HG02610 (cell line): ENCODE measurements around the gene STIM2.
"Not testable (repeated sequence)": the region's sequence is repeated elsewhere in the genome, so short reads cannot be mapped to it uniquely, and the experiment has no call there.

Experiments
- ATAC-seq: cut with Tn5 transposase; IDR thresholded peaks from one replicate; pipeline ENCODE4 v1.9.1; 2021; ENCODE audit warnings: mild to moderate bottlenecking, moderate library complexity; ENCODE audit not compliant: unreplicated experiment

The STIM2 gene

DNA sequence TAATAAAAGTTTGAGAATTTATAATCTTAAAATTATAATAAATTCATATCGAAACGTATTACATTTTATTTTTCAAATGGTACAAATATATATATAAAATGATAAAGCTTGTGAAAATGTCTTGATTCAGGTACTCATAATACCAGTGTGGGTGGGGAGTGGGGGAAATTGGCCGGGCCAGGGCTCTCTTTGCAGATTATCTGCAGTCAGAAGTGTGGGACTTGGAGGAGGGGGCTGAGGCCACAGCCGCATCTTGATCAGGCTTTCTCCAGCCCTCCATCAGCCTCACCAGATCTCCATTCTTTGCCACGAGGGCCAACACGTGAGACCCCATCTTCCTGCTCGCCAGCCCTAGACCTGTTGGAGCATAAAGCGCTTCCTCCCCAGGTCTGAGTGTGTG, 86.7 kb downstream of the STIM2 start:
- no peak for ATAC-seq

GRCh38 chr4:26950446-26950845, 89.8 kb downstream of the STIM2 start:
- no peak for ATAC-seq

- ATAC-seq, result no peak
Observed at GRCh38 chr4:26952891-26953290, 92.2 kb downstream of the STIM2 start.

GRCh38 chr4:26953366-26953765, 92.7 kb downstream of the STIM2 start:
- ATAC-seq, result no peak

GRCh38 chr4:26953770-26954423, 93.3 kb downstream of the STIM2 start:
- no peak for ATAC-seq

GRCh38 chr4:26955241-26955640, 94.6 kb downstream of the STIM2 start:
- ATAC-seq, result no peak

DNA sequence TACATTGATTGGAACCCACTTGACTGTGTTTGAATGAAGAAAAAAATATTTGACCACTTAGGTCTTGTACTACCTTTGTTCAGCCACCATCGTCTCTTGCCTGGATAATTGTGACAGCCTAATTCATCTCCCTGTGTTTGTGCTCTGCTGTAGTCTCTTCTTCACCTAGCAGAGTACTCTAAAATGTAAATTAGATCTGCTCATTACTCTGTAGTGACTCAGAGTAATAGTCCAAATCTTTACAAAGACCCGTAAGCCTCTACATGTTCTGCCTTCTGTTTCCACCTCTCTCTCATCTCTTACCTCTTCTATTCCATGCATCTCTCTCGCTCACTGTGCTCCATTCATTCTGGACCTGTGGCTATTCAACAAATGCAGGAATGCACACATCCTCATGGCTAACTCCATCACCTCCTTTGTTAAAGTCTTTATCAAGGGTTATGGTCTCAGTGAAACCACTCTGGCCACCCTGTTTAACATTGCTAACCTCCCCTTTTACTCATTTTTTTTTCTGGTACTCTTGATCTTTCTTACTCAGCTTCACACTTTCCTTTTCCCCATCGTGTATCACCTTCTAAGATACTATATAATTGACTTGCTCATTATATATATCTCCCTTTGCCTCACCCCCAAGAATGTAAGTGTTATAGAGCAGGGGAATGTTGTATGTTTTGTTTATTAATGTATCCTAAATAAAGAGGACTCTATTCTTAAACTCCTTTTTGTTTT, 98.4 kb downstream of the STIM2 start:
- ATAC-seq, result peak; percentile 78

DNA sequence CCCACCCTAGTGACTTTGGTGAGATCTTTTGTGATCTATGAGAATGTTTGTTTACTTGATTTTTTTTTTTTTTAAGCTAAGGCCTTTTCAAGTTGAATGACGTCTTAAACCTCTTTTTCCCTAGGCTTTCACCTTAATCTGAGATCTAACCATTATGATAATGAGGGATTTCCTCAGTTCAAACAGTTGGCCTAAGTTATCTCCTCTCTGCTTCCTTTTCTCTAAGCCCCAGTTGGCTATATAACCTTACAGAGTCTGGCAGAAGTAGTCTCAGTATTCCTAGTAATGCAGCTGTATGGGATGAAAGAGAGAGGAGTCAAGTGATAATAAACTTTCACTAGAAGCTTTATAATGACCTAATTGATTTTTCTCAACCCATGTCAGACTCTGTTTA, 99.0 kb downstream of the STIM2 start:
- no peak for ATAC-seq

DNA sequence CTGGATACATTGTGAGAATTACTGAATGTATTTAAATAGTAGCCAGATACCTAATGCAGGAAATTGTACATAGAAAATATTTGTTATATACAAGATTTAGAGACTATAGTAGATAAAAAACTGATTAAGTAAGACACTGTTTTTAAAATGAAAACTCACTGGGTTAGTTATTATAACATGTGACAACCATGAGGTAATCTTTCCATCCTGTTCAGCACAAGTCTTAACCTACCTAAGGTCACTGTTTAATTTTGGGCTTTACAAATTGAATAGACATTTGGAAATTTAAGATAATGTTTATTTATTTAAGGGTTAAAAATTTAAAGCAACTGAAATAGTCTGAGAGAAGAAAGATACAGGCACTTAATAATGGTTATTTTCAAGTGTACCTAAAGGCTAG, 102.1 kb downstream of the STIM2 start:
- no peak for ATAC-seq

GRCh38 chr4:26964512-26964911, 103.9 kb downstream of the STIM2 start:
- no peak for ATAC-seq

DNA sequence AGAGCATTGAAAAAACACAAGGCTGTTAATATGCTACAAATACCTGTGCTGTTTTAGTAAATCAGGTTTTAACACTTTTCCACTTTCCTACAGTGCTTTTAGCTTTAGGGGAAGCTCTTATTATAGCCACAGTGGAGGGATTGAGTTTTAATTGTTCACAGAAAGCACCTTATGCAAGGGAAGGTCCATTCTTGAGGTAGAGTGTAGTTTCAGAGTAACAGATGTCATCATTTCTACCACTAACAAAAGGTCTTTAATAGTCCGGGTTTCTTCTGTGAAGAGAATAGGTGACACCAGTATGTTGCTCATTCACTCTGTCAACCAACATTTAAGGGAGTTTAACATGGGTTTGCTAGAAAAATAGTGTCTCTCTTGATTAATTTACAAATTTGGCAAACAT, 104.4 kb downstream of the STIM2 start:
- ATAC-seq, result peak; percentile 53

- not testable (repeated sequence) for ATAC-seq
Observed at GRCh38 chr4:26975464-26976181, 115.0 kb downstream of the STIM2 start.

DNA sequence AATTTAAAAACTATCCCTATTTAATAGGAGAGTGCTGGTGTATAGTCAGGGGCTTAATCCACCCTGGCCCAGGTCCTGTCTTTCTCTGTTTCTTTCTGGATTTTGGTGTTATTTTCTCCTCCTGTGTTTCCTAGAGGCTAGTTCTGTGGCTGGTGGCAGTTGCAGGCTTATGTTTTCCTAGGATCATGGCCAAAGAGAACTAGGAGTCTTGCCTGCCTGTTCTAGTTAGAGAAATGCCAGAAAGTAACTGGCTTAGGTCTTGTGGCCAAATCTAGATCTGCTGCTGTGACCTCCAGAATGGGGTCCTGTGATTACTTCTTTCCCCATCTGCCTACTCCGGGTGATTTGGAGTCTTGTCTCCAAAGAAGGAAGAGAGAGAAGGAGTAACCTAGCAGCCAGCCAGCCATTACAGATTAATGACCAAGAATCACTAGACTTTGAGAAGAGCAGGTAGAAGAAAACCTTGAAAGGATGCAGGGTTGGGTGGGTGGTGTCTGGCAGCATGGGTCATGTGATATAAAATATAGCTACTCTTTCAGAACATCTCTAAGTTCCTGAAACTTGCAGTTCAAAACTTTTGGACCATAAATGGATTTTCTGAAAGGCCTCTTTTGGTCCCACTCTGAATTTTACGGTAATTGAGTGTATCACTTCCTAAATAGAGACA, 117.9 kb downstream of the STIM2 start:
- ATAC-seq, result no peak

DNA sequence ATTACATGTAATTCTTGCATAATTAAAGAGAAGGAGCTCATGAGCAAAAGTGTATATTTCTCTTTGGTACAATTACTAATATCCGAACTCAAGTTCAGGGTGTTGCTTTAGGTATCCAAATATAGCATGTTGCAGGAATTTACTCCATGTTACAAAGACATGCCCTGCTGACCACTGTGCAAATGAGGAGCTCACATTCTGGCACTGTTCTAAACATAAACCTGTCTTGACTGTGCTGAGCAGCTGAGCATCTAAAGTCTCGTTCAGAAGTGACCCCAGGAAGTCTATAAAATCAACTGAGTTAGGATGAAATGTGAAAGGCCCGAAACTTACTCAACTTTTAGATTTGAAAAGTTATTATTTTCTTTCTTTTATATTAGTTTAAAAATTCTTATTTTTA, 124.3 kb downstream of the STIM2 start:
- no peak for ATAC-seq

GRCh38 chr4:26985873-26986272, 125.2 kb downstream of the STIM2 start:
- ATAC-seq, result peak; percentile 72

DNA sequence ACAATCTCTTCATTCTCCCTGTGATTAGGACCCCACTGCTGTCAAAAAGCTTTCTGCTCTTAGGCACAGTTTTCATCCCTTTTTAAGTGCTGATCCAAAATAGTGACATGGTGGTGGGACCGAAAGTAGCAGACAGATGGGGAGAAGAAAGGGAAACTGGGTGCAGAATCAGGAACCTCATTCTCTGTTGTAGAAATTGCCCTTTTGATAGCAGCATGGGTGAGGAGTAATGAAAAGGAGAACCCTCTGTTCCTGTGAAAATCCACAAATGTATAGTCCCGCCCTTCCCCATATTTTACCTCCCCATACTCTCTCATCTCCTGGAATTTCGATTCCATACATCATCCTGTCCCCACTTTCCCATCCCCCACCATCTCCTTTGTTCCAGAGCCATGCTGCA, 126.5 kb downstream of the STIM2 start:
- ATAC-seq, result no peak

- no peak for ATAC-seq
Observed at GRCh38 chr4:26991057-26991456, 130.4 kb downstream of the STIM2 start.

DNA sequence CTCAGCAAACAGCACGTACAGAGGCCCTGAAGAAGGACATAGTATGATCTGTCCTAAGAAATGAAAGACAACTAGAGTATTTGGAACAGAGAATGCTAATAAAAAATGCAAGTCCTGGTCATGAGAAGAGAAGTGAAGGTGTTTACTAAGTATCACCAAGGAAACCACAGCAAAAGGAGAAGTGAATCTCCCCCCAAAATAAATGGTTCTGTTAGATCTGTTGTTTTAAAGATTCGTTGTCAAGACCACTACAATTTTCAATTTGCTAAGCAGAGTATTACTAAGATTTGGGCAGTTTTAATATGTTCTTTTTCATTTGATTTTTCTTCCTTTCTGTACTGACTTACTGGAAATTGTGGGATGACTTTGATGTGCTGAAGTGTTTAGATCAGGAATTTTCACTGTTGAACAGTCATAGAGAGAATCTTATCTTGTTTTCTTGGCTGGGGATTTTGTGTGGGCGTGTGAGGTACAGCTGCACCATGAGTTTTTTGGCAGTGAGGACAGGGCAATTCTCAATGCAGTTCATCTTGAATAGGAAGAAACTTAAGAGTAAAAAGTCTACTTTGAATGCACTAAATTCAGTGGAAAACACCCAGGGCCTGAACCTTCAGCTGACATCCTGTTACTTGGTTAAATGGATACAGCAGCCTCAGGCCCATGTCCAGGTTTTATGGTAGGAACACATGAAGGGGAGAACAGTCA, 132.2 kb downstream of the STIM2 start:
- ATAC-seq, result peak; percentile 94

- ATAC-seq, result no peak
Observed at GRCh38 chr4:26993539-26993938, 132.9 kb downstream of the STIM2 start.

DNA sequence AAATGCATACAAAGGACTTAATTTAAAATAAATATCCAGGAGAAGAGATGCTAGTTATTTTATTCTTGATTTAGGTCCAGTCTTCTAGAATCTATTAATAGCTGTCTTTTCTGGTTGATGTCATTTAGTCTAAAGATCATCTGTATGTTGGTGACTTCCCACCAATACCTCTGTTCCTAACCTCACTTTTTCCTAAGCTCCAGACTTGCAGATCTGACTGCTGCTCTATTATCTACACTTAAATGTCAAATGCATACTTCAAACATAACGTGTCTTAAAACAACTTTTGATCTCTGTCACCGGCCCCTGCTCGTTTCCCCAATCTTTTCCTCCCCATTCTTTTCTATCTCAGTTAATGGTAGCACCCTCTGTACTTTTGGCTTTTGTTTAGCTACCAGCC, 133.3 kb downstream of the STIM2 start:
- ATAC-seq, result no peak

- no peak for ATAC-seq
Observed at GRCh38 chr4:26995316-26995715, 134.7 kb downstream of the STIM2 start.
